Measurements from ENCODE around the gene SPI1.

DNA sequence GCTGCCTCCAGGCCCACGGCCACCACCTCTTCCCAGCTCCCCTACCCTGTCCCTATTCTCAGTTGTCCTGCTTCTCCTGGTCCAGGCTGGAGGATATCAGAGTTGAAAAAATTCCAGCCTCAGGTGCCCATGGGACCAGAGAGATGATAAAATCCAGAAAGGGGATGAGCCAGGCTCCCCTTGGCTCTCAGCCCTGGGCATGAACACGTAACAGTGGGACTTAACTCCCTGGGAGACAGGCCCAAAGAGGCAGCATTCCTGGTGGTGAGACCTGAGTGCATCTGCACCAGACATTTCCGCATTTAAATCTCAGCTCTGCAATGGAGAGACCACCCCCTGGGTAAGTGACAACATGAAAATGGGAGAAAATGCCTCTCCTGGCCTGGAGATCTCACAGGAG is 19.7 kb upstream of the SPI1 start:
- TF ChIP-seq CTCF (IDR thresholded peaks at IDR 0.05; ENCODE audit: poor library complexity) (no peak), EZH2 (IDR thresholded peaks at IDR 0.05; ENCODE audit: borderline replicate concordance) (no peak), EZH2phosphoT487 (IDR thresholded peaks at IDR 0.05; ENCODE audit: low read depth, severe bottlenecking, unreplicated experiment) (no peak)
